Measurements from ENCODE around the gene BRICD5.

The BRICD5 gene

DNA sequence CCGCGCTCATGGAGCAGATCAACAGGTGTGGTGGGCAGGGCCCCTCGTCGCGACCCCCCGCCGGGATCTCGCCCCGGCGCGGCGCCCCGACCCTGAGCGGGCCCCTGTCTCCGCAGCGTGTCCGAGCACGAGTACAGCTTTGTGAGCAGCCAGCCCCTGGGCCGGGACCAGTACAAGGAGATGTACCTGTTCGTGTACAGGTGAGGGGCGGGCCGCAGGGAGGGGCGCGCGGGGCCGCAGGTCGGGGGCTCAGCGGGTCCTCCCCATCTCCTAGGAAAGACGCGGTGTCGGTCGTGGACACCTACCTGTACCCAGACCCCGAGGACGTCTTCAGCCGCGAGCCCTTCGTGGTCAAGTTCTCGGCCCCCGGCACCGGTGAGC, 26.4 kb upstream of the BRICD5 start:
- DNase-seq: peak; percentile 7

DNA sequence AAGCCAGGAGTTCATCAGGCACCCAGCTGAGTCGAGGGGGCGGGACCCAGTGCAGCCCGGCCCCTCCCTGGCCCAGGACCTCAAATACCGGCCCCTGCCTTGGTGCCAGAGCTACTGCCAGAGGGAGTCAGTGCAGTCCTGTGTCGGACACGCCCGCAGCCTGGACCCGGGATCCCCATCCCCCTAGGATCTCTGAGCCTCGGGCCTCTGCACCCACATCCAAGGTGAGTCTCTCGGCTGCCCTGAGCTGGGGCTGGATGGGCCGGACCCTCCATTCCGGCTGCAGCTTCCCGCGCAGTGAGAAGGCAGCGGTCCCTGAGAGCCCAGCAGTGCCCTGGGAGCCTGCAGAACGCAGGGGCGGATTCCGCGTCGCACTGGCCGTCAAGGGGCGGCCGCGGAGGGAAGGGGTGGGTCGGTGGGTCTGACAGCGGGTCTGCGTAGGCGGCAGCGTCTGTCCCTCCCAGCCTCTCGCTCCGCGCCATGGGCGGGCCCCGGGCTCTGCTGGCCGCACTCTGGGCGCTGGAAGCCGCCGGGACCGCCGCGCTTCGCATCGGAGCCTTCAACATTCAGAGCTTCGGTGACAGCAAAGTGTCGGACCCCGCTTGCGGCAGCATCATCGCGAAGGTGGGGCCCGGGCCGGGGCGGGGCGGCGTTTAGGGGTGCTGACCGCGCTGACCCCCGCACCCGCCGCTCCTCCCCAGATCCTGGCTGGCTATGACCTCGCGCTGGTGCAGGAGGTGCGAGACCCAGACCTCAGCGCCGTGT, 25.9 kb upstream of the BRICD5 start, which contains the start of gene DNASE1L2:
DNASE1L2 (plus strand) TSS at position 108 of the 765 bp plus-strand sequence; CDS start at position 481, 373 bp downstream.
- DNase-seq: peak; percentile 78

GRCh38 chr16:2235695-2236336, 25.2 kb upstream of the BRICD5 start:
- no peak for DNase-seq

- DNase-seq: no peak
These were observed 24.6 kb upstream of the BRICD5 start for GRCh38 chr16:2235234-2235651.

DNA sequence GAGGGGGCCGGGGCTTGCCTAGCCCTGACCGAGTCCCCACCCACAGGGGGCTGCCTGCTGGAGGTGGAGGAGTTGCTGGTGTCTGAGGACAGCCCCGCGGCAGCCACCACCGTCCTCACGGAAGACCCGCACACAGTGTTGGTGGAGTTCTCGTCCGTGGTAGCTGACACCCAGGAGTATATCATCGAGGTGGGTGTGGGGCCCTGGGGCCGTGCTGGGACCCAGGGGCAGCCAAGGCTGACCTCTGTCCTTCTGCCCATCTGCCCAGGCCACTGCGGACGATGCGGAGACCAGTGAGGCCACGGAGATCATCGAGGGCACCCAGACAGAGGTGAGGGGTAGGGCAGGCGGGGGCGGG, 24.1 kb upstream of the BRICD5 start:
- no peak for DNase-seq

DNA sequence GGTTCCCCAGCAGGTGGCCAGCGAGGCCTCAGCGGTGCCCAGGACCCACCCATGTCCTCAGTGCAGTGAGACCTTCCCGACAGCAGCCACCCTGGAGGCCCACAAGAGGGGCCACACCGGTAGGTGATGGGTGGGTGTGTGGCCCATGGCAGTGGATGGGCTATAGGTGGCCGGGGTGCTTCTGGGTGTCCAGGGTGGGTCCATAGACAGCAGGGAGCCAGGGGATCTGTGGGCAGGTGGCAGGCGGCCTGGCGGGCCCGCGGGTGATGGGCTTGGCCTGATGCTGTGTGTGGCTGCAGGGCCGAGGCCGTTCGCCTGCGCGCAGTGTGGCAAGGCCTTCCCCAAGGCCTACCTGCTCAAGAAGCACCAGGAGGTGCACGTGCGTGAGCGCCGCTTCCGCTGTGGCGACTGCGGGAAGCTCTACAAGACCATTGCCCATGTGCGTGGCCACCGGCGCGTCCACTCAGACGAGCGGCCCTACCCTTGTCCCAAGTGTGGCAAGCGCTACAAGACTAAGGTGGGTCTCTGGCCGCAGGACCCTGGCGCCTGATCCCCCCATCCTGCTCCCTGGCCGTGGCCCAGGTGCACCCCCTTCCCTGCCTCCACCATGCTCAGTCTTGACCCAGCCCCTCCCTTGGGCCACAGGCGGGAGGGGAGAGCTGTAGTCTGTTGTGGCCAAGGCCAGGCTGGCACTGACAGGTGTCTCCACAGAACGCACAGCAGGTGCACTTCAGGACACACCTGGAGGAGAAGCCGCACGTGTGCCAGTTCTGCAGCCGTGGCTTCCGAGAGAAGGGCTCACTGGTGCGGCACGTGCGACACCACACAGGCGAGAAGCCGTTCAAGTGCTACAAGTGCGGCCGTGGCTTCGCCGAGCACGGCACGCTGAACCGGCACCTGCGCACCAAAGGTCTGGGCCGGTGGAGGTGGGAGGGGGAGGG, 23.5 kb upstream of the BRICD5 start:
- DNase-seq: no peak

DNA sequence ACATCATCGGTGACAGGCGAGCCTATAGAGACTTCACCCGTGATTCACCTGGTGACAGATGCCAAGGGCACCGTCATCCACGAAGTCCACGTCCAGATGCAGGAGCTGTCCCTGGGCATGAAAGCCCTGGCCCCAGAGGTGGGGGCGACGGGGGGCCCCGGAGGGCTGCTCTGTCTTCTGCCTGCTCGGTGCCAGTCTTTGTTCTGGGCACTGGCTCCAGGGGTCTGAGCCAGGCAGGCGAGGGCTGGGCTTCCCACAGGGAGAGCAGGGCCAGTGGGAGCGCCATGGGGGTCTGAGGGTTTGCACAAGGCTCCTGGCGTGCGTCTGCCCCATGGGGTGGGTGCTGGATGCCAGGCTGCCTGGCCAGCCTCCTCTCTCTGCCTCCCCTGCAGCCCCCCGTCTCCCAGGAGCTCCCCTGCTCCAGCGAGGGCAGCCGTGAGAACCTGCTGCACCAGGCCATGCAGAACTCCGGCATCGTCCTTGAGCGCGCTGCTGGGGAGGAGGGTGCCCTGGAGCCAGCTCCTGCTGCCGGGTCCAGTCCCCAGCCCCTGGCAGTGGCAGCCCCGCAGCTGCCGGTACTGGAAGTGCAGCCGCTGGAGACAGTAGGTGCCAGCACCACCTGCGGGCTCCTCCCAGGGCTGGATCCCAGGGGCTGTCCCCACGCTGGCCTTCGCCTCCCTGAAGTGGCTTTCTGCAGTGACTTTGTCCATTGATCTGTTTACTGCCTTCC, 22.5 kb upstream of the BRICD5 start:
- no peak for DNase-seq

DNA sequence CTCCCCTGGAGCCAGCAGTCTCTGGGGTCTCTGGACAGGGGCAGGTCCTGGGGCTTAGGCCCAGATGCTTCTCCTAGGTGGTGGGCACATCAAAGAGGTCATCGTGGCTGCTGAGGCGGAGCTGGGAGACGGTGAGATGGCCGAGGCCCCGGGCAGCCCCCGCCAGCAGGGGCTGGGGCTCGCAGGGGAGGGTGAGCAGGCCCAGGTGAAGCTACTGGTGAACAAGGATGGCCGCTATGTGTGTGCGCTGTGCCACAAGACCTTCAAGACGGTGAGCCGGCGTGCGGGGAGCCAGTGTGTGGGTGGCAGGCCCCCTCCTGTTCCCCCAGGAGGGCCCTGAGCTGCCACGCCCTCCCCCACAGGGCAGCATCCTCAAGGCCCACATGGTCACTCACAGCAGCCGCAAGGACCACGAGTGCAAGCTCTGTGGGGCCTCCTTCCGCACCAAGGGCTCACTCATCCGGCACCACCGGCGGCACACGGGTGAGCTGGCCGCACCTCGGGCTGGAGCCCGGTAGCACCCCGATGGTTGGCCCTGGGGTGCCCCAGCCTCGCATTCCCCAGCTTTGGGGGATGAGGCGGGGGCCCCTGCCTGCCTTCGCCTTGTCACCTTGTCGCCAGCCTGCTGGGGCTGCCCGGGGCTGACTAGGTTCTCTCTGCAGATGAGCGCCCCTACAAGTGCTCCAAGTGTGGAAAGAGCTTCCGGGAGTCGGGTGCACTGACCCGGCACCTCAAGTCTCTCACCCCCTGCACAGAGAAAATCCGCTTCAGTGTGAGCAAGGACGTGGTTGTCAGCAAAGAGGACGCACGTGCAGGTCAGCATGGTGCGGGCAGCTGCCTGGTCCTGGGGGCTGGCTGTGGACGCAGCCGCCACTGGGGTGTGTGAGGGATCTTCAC, 21.7 kb upstream of the BRICD5 start:
- DNase-seq: no peak

DNA sequence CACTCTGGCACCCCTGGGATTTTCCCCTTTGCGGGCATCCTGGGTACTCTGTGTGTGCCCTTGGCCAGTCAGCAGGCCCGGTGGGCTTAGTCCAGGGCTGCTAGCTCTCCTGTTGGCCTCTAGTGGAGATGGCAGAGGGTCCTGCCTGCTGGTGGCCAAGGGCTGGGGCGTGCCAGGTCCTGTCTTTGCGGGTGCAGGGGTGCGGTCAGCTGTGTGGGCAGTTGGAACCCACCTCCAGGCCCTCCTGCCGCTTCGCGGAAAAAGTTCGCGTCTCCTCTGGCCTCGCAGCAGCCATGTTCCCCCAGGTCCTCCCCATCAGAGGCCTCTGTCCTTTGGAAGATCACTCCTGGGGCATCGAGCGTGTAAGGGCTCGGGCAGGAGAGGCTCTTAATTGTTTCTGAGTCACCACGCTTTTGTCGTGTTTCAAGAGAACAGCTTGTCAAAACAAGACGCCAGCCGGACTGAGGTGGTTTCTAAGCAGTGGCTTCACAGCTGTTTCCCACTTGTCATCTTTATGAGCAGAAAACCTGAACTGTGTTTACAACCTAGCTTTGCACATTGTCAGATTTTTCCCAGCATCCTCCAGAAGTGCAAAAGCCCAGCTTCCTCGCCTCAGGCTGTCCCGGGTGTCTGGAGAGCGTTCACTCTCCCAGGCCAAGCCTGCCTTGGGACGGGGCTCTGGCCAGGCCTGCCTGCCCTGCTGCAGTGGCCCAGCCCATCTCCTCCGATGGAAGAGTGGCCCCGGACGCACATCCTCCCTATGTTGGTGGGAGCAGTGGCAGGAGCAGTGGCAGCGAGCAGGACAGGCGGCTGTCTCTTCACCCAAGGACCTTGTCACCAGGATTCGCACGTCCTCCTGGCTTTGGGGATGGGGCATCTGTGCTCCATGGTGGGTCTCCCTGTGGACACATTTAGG, 20.6 kb upstream of the BRICD5 start:
- DNase-seq: no peak

- DNase-seq: no peak
These were observed 19.7 kb upstream of the BRICD5 start for GRCh38 chr16:2230376-2230775.

DNA sequence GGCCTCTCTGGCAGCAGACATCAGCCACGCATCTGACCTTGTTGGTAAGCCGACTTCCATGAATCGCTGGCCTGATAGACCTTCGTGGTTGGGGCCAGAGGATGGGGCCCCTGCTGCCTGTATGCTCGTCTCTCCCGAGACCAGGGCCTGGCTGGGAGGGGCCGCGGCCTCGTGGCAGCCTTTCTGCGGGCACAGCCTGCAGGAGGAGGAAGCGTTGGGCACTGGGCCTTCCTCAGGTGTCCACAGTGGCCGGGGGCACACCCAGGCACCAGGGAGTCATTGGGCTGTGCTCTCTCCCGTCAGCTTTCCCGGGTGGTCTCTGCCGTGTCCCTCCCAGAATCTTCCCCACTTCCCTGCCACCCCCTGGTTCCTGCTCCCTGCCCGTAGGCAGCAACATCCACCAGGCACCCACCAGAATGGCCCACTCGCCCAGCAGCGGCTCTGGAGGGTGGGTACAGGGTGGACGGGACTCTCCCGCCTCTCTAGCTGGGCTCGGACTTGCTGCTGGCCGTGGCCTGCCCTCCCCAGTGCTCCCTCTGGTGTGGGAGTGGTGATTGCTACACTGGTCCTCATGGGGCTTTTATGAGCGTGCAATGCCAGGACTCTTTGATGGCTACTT, 19.1 kb upstream of the BRICD5 start:
- DNase-seq: no peak

- no peak for DNase-seq
These were observed 18.4 kb upstream of the BRICD5 start for GRCh38 chr16:2229091-2229490.

GRCh38 chr16:2228161-2228824, 17.6 kb upstream of the BRICD5 start:
- DNase-seq: no peak

DNA sequence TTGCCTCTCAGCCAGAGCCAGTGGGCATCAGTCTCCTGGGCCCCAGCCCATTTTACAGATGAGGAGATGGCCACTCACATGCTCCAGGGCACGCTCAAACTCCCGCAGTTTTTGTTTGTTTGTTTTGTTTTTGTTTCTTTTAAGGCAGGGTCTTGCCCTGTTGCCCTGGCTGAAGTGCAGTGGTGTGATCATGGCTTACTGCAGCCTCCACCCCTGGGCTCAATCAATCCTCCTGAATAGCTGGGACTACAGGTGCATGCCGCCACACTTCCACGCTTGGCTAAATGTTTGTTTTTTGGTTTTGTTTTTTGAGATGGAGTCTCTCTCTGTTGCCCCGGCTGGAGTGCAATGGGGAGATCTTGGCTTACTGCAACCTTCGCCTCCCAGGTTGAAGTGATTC, 16.3 kb upstream of the BRICD5 start:
- DNase-seq: no peak

- DNase-seq: no peak
These were observed 15.7 kb upstream of the BRICD5 start for GRCh38 chr16:2226245-2226793.

DNA sequence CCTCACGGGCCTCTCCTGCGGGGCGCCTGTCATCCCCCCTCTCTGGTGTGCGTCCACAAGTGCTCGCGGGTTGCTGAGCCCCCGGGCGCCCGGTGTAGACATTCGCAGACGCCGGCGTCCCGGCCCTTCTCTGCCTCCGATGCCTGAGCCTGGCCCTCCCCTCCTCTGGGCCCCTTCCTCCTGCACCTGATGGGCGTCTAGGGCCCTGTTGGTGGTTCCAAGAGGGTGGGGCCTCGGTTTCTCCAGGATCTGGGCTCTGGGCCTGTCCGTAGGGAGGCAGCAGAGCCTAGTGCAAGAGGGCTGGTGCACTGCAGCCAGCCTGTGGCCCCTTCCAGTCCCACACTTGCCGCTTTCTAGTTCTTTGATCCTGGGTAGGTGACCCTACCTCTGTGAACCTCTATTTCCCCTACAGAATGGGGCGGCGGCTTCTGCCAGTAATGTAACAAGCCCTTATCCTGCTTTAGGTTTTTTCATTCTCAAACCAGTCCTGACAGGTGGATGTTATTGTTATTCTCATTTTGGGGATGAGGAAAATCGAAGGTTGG, 13.4 kb upstream of the BRICD5 start:
- peak; percentile 59 for DNase-seq

DNA sequence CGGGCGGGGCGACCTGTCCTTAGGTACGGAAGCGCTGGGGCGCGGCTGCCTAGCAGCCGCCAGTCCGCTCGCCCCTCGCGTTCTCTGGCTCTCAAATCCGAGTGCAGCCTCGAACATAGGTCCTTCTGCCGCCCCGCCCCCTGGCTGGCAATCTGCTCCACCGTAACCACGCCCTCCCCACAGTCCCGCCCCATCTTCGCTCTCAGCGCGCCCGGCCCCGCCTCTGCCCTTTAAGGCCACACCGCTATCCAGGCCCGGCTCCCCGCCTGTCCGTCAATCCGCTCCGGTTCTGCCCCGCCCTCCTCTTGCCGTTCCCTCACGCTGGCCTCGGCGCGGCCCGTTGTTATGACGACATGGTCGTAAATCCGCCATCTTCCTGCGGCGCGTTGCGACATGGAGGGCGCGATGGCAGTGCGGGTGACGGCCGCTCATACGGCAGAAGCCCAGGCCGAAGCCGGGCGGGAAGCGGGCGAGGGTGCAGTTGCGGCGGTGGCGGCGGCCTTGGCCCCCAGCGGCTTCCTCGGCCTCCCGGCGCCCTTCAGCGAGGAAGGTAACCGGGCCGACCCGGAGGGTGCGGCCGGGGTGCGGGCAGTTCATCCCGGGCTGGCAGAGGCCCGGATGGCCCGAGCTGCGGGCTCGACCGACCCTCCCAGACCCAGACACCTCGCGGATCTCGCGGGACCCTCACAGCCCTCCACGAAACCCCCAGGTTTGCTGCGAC, 12.7 kb upstream of the BRICD5 start, which contains the start of gene E4F1:
E4F1 (plus strand) TSS at position 371 of the 721 bp plus-strand sequence; CDS start at position 394, 23 bp downstream.
- peak; percentile 97 for DNase-seq

DNA sequence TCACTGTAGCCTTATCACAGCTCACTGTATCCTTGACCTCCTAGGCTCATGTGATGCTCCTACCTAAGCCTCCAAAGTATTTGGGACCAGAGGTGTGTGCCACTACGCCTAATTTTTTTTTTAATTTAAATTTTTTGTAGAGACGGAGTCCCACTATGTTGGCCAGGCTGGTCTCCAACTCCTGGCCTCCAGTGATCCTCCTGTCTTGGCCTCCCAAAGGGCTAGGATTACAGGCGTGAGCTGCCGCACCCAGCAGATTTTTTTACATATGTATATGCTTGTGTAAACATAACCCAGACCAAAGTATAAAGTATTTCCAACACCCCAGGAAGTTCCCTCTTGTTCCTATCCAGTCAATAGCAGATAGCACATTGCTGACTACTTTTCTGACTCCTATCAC, 5.7 kb upstream of the BRICD5 start:
- DNase-seq: no peak

Measured in 8988T (cell line).